ENCODE results near the gene DDOST. TPM values are rescaled to one million over a fixed set of nuclear protein-coding genes. Genes with fewer than 3 reads are reported as not detected.
"Not testable (repeated sequence)": the region's sequence is repeated elsewhere in the genome, so short reads cannot be mapped to it uniquely, and the experiment has no call there.

Gene DDOST
- total RNA-seq, 1 donor: 120 TPM

DNA sequence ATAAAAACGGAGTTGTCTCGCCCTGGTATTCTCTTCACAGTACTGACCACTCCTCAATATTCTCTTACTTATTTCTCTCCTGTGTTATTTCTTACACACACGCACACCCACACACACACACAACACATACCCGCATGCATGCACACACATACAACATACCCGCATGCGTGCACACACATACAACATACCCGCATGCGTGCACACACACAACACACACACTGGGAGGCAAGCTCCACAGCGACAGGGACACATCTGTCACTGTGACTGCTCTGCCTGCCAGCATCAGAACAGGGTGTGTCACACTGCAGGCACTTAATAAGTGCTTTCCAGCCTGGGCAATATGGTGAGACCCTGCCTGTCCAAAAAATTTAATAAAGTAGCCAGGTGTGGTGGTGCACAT lies 20.8 kb upstream of the DDOST start:
- no peak overlapping the region for H3K4me3 ChIP-seq (ENCODE audit: low read length)

DNA sequence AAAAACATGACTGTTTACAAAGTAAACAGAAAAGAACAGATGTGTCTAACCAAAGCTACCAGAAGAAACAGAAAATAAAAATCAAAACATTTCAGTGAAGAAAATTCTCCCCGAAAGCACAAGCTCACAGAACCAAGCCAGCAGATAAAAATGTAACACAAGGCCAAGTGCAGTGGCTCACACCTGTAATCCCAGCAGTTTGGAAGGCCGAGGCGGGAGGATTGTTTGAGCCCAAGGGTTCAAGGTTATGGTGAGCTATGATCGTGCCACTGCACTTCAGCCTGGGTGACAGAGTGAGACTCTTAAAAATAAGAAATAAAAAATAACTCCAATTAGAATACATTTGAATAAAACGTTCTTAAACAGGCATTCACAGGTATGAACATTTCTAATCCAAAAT lies 19.1 kb upstream of the DDOST start:
- no peak overlapping the region for H3K4me3 ChIP-seq (ENCODE audit: low read length)
- no peaks in the 10 kb centered on the region for H3K27me3 ChIP-seq (ENCODE audit: insufficient read depth, low read length)
- H3K4me1 ChIP-seq (ENCODE audit: insufficient read depth, low read length): peaks cover 26% of the 10 kb centered on the region
- H3K9me3 ChIP-seq (ENCODE audit: low read depth, low read length): no peaks in the 10 kb centered on the region

More for the DNA sequence above, 20.8 kb upstream of the DDOST start:
- Histone ChIP-seq H3K4me1 (ENCODE audit: insufficient read depth, low read length) (peaks cover 26% of the 10 kb centered on the region), H3K9me3 (ENCODE audit: low read depth, low read length) (no peaks in the 10 kb centered on the region), H3K27me3 (ENCODE audit: insufficient read depth, low read length) (no peaks in the 10 kb centered on the region)

DNA sequence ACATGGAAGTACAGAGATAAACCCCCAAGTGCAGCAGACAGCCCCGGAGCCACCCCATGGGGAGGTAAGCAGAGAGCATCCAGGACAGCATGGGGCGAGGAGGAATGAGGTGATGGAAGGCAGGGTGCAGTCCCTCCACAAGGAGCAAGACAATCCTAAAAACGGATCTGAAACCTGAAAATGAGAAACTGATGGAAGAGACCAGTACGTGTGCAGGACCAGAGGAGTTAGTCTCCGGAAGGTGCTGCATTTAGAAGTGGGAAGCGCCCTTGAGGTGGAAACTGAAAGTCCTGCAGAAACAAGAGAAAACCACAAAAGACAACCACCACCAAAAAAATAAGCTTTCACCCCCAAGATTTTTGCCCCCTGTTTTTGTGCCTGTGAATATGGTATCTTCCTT lies 17.4 kb upstream of the DDOST start:
- H3K9me3 ChIP-seq (ENCODE audit: low read depth, low read length): no peaks in the 10 kb centered on the region
- H3K27me3 ChIP-seq (ENCODE audit: insufficient read depth, low read length): no peaks in the 10 kb centered on the region
- no peak overlapping the region for H3K4me3 ChIP-seq (ENCODE audit: low read length)
- peaks cover 26% of the 10 kb centered on the region for H3K4me1 ChIP-seq (ENCODE audit: insufficient read depth, low read length)

DNA sequence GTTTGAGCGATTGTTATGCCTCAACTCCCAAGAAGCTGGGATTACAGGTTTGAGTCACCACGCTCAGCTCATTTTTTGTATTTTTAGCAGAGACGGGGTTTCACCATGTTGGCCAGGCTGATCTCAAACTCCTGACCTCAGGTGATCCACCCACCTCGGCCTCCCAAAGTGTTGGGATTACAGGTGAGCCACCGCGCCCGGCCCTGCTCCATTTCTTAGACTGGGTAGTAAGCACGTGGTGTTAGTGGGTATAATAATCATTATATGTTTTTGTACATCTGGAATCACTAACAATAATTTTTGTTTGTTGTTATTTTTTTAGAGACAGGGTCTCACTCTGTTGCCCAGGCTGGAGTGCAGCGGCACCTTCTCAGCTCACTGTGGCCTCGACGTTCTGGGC lies 12.5 kb upstream of the DDOST start:
- not testable (repeated sequence) for H3K27me3 ChIP-seq (ENCODE audit: insufficient read depth, low read length); H3K4me1 ChIP-seq (ENCODE audit: insufficient read depth, low read length); H3K9me3 ChIP-seq (ENCODE audit: low read depth, low read length); H3K4me3 ChIP-seq (ENCODE audit: low read length)

DNA sequence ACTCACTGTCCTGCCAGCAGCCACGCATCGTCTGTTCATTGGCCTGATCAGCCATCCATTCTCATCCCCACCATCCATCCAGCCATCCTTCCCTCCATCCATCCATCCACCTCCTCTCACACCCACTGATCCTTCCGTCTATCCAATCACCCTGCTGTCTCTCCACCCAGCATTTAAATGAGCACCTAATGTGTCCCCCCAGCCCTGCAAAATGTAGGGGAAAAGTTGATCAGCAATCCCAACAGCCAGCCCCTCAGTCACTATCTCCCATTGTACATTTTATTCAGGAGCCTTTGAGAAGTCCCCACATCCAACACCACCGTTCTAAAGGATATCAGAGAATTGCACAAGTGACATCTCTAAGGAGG lies 11.1 kb upstream of the DDOST start:
- H3K9me3 ChIP-seq (ENCODE audit: low read depth, low read length): no peaks in the 10 kb centered on the region
- H3K4me3 ChIP-seq (ENCODE audit: low read length): no peak overlapping the region
- H3K4me1 ChIP-seq (ENCODE audit: insufficient read depth, low read length): no peaks in the 10 kb centered on the region
- no peaks in the 10 kb centered on the region for H3K27me3 ChIP-seq (ENCODE audit: insufficient read depth, low read length)

DNA sequence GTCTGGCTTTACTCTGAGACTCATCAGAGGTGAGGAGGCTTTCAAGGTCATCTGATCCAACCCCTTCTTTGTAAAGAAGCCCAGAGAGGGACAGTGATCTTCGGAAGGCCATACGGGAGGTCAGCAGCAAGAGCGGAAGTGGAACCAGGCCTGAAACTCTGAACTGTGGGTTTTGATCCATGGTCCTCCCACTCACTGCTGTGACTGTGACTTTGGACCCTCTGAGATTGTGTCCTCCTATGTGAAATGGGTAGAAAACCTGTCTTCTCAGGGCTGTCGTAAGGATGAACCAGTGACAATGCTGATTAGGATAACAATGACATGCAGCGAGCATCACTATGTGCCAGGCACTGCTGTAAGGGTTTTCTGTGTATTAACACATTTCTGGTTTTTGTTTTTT lies 9.8 kb upstream of the DDOST start:
- H3K9me3 ChIP-seq (ENCODE audit: low read depth, low read length): no peaks in the 10 kb centered on the region

DNA sequence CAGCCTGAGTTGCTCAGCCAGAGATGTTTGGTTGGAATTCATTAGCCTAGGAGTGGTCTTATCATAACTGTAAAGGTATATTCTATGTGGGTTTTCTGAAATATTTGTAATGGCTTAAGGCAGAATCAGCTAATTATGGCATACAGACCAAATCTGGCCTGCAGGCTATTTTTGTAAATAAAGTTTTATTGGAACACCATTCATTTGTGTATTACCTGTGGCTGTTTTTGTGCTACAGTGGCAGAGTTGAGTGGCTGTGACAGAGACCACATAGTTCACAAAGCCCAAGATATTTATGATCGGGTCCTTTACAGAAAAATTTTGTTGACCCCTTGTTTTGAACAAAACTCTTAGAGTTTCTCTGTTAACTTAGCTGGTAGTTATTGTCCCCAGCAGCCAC lies 7.4 kb upstream of the DDOST start:
- Histone ChIP-seq H3K4me3 (ENCODE audit: low read length) (no peak overlapping the region), H3K27me3 (ENCODE audit: insufficient read depth, low read length) (no peaks in the 10 kb centered on the region), H3K9me3 (ENCODE audit: low read depth, low read length) (no peaks in the 10 kb centered on the region), H3K4me1 (ENCODE audit: insufficient read depth, low read length) (no peaks in the 10 kb centered on the region)

More for the DNA sequence above, 9.8 kb upstream of the DDOST start:
- no peaks in the 10 kb centered on the region for H3K4me1 ChIP-seq (ENCODE audit: insufficient read depth, low read length)
- no peaks in the 10 kb centered on the region for H3K27me3 ChIP-seq (ENCODE audit: insufficient read depth, low read length)
- H3K4me3 ChIP-seq (ENCODE audit: low read length): no peak overlapping the region

DNA sequence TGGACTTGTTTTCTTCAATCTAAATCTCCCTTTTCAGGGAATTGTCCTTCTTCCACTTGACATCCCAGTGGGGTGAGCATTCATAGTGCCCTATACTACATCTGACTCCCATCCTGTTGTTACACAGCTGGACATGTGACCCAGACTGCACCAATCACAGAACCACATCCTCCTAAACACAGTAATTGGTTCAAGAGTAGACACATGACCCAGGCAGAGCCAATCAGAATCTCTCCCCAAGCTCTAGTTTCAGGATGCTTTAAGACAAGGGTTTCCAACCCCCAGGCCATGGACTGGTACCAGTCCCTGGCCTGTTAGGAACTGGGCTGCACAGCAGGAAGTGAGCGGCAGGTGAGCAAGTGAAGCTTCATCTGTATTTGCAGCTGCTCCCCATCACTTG lies 5.6 kb upstream of the DDOST start:
- no peaks in the 10 kb centered on the region for H3K9me3 ChIP-seq (ENCODE audit: low read depth, low read length)
- no peaks in the 10 kb centered on the region for H3K27me3 ChIP-seq (ENCODE audit: insufficient read depth, low read length)
- no peak overlapping the region for H3K4me3 ChIP-seq (ENCODE audit: low read length)
- peaks cover 6% of the 10 kb centered on the region for H3K4me1 ChIP-seq (ENCODE audit: insufficient read depth, low read length)

DNA sequence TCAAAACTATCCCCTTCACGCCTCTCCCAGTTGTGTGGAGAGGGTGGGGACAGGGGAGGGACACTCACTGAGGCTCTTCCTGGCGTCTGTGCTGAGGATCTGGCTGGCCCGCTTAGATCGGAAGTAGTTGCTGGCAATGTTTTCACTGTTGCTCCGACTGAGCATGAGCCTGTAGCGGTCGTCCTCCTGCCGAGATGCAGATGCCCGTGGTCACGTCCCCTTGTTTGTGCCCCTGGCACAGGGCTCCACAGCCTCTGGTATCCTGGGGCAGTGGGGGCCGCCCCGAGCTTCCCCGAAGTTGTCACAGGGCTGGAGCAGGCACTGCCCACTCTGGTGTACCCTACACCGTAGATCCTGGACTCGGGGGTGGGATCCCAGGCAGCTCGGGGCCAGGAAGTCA lies 5.0 kb upstream of the DDOST start:
- Histone ChIP-seq H3K4me3 (ENCODE audit: low read length) (no peak overlapping the region), H3K27me3 (ENCODE audit: insufficient read depth, low read length) (no peaks in the 10 kb centered on the region), H3K4me1 (ENCODE audit: insufficient read depth, low read length) (peaks cover 9% of the 10 kb centered on the region), H3K9me3 (ENCODE audit: low read depth, low read length) (no peaks in the 10 kb centered on the region)

DNA sequence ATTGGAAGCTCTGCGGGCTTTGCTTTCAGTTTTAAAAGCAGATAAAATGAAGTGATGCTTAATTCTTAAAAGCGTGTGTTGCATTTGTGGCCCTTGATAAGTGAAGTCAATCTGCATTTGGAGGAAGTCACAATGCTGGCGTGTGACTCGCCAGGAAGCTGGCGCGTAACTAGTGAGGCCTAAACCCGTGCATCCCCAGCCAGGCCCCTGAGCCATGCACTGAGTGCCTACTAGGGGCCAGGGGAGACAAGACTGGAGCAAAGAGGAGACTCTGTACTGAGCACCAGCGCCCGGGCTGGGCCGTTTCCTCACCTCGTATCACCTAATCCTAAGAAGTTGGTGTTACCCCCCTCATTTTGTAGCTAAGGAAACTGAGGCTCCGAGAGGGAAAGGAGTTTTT lies 4.6 kb upstream of the DDOST start:
- no peaks in the 10 kb centered on the region for H3K27me3 ChIP-seq (ENCODE audit: insufficient read depth, low read length)
- H3K4me3 ChIP-seq (ENCODE audit: low read length): no peak overlapping the region
- no peaks in the 10 kb centered on the region for H3K9me3 ChIP-seq (ENCODE audit: low read depth, low read length)
- H3K4me1 ChIP-seq (ENCODE audit: insufficient read depth, low read length): peaks cover 9% of the 10 kb centered on the region

DNA sequence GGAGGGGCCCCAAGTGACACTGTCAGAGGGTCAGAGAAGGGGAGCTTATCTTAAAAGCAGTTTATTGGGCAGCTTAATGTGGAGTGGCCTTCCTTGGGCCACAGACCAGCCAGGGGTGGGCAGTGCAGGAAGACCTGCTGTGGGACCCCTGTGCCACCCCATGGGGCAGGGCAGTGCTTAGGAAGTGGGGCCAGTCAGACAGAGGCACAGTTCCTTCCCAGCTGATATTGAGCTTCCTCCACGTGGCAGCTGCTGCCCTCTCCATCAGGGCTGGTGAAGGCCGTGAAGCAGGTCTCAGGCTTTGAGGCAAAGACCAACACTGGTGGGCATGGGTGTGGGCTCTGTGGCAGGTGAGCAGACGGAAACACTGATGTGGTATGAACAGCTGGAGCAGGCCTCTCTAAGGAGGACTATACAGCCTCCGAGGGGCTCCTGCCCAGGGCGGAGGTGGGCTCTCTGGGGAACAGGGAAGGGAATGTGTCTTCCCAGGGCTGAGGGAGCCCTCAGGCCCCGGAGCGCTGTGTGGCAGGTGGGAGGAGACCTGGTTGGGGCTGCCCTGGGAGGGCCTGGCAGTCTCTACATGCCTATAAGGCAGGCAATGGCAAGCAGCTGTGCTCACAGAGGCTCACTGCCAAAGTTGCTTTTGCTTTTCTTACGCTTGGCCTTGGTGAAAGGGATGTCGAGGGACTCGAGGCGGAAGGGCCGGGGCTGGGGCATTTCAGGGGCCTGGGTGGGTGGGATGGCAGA lies 3.0 kb upstream of the DDOST start:
- H3K27me3 ChIP-seq (ENCODE audit: insufficient read depth, low read length): no peaks in the 10 kb centered on the region
- H3K4me3 ChIP-seq (ENCODE audit: low read length): no peak overlapping the region
- H3K9me3 ChIP-seq (ENCODE audit: low read depth, low read length): no peaks in the 10 kb centered on the region
- peaks cover 25% of the 10 kb centered on the region for H3K4me1 ChIP-seq (ENCODE audit: insufficient read depth, low read length)

DNA sequence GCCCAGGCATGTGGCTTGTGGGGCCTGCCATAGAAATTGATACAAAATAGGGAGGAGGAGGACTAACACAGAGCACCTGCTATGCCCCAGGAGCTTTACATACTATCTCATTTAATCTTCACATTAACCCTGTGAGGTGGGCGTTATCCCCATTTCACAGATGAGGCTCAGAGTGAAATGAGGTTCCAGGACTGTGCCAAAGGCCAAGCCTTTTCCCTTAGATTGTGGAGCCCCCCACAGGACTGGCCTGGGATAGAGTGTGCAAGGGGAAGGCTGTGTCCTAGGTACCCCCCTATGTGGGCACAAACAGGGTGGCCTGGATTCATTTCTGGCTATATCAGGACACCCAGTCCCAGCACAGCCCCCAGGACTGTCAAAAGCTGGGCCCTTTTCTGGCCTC lies 2.2 kb upstream of the DDOST start:
- Histone ChIP-seq H3K27me3 (ENCODE audit: insufficient read depth, low read length) (no peaks in the 10 kb centered on the region), H3K9me3 (ENCODE audit: low read depth, low read length) (no peaks in the 10 kb centered on the region), H3K4me1 (ENCODE audit: insufficient read depth, low read length) (peaks cover 26% of the 10 kb centered on the region), H3K4me3 (ENCODE audit: low read length) (no peak overlapping the region)

DNA sequence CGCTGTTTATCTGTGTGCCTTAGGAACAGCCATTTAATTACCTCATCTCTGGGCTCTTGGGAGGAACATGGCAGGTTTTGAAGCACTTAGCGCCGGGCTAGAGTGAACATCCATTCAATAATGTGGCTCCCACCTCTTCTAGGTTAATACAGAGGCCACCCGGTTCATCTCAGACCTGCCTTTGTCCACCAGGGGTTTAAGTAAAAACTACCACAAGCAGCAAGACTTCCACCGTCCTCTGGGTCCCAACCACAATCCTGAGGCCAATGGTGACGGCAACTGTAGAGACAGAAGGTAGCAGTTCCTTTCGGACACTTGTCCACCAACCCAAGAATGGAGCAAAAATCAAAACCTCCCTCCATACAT lies 924 bp upstream of the DDOST start:
- Histone ChIP-seq H3K4me3 (ENCODE audit: low read length) (peak overlapping the region; percentile 72), H3K27me3 (ENCODE audit: insufficient read depth, low read length) (no peaks in the 10 kb centered on the region)

DNA sequence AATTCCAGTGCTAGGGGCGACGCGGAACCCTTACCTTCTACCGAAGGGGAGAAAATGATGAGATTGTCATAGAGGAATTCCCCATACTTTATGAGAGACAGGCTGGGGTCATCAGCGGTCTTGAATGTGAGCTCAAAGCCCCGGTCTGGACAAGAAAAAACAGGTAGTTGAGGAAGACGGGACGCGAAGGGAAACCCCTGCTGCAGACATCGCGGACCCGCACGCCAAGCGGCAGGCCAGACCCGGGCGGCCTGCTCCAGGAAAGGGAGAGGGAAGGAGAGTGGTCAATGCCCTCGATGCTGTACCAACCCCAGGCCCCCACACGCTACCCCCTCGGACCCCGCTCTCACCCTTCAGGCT lies 342 bp downstream of the DDOST start:
- Histone ChIP-seq H3K9me3 (ENCODE audit: low read depth, low read length) (no peaks in the 10 kb centered on the region), H3K4me1 (ENCODE audit: insufficient read depth, low read length) (peaks cover 26% of the 10 kb centered on the region), H3K27me3 (ENCODE audit: insufficient read depth, low read length) (no peaks in the 10 kb centered on the region), H3K4me3 (ENCODE audit: low read length) (peak overlapping the region; percentile 72)

More for the DNA sequence above, 924 bp upstream of the DDOST start:
- Histone ChIP-seq H3K4me1 (ENCODE audit: insufficient read depth, low read length) (peaks cover 26% of the 10 kb centered on the region), H3K9me3 (ENCODE audit: low read depth, low read length) (no peaks in the 10 kb centered on the region)

DNA sequence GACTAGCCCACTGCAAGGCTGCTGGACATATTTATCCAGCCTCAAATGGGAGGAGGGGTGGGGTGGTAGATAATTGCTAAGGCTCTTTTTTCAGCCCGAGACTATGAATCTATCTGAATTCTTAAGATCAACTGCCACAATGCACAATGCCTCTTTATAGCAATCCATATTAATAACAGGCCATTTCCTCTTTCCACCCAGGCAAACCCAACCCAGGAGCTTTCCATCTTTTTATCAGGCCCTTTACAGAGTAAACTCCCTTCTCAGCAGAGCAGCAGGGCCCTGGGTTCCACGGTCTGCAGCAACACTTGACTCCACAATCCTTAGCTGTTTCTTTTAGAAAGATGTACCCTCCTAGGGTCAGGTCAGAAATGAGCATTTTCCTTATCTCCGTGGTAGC lies 806 bp downstream of the DDOST start:
- Histone ChIP-seq H3K4me1 (ENCODE audit: insufficient read depth, low read length) (peaks cover 26% of the 10 kb centered on the region), H3K4me3 (ENCODE audit: low read length) (peak overlapping the region; percentile 72), H3K9me3 (ENCODE audit: low read depth, low read length) (no peaks in the 10 kb centered on the region), H3K27me3 (ENCODE audit: insufficient read depth, low read length) (no peaks in the 10 kb centered on the region)

DNA sequence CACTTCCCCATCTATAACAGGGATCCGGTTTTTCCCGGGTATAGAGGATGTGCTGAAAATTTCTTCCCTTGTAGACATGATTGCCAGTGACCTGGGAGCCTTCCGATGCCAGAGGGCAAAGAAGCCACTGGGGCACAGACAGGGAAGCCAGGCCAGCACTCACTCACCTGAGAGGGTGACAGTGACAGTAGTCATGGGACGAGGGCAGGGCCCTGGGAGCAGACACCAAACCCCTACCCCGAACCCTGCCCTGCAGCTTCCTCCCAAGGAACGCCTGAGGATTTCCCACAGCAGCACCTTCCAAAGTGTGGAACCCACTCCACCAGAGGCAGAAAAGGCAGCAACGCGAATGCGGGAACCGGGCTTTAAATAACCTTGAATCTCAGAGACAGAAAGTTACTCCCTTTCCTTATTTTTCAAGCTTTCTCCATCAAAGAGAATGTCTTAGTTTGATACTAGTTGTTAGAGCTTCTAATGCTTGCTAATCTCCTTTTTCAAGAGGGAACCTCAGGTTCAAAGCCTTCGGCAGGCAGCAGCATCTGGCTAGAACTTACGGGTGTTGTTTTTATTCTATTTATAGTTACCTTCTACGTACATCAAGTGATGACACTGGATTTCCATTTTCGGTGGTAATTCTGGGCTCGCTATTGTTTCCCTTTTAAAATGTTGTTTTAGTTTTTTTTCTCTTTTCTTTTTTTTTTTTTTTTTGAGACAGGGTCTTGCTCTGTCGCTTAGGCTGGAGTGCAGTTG lies 2.8 kb downstream of the DDOST start:
- Histone ChIP-seq H3K4me3 (ENCODE audit: low read length) (no peak overlapping the region), H3K4me1 (ENCODE audit: insufficient read depth, low read length) (peaks cover 26% of the 10 kb centered on the region), H3K27me3 (ENCODE audit: insufficient read depth, low read length) (no peaks in the 10 kb centered on the region), H3K9me3 (ENCODE audit: low read depth, low read length) (no peaks in the 10 kb centered on the region)
